K562 (cell line): ENCODE measurements around the gene CEP70.

ENCODE experiments used
- ARID2 ChIP-seq: fragments of 450-650 bp; IDR thresholded peaks from 2 replicates; pipeline ENCODE4 v1.6.1; 2017; ENCODE audit warnings: antibody characterized with exemption, mild to moderate bottlenecking
- BRD9 ChIP-seq: fragments of 450-650 bp; IDR thresholded peaks from 2 replicates; pipeline ENCODE4 v1.6.1; 2018; ENCODE audit warnings: low read depth; ENCODE audit not compliant: partially characterized antibody
- CC2D1A ChIP-seq: fragments of 450-650 bp; IDR thresholded peaks from 2 replicates; pipeline ENCODE4 v1.6.1; 2017; ENCODE audit warnings: mild to moderate bottlenecking
- ELK1 ChIP-seq: sonication (generic); formaldehyde crosslinking; IDR thresholded peaks from 2 replicates; pipeline ENCODE4 v1.8.1; 2022; ENCODE audit warnings: missing genetic modification reagents
- GTF2E2 ChIP-seq: fragments of 200-800 bp; sonication (Bioruptor generic); IDR thresholded peaks from 2 replicates; pipeline ENCODE4 v1.6.1; 2016; ENCODE audit warnings: missing genetic modification characterization, missing compliant biosample characterization
- RNF219 ChIP-seq: fragments of 250-450 bp; sonication (Bioruptor Pico); IDR thresholded peaks from 2 replicates; pipeline ENCODE4 v1.5.0; 2022; ENCODE audit warnings: mild to moderate bottlenecking
- SMAD1 ChIP-seq: fragments of 150-350 bp; IDR thresholded peaks from 2 replicates; pipeline ENCODE4 v1.6.1; 2014; ENCODE audit warnings: low read length, low read depth; ENCODE audit not compliant: partially characterized antibody
- SMARCE1 ChIP-seq: fragments of 450-650 bp; IDR thresholded peaks from 2 replicates; pipeline ENCODE4 v1.7.1; 2016; ENCODE audit warnings: mild to moderate bottlenecking
- SMC3 ChIP-seq: conservative IDR thresholded peaks from 2 replicates; pipeline ENCODE4 v1.6.1; 2011; ENCODE audit warnings: low read depth, low read length, improper control_type of control experiment; ENCODE audit not compliant: insufficient read depth

GRCh38 chr3:138474163-138474562 lies 119.9 kb downstream of the CEP70 start:
- TF ChIP-seq SMARCE1 (no peak), BRD9 (no peak), RNF219 (no peak), GTF2E2 (tag) (no peak), ARID2 (no peak), SMC3 (no peak), ELK1 (no peak), SMAD1 (no peak), CC2D1A (no peak)
